HL-60/S4 treated with phorbol 12-myristate 13-acetate at 8.2 ng/mL for 4 days and 3 days (cell line): Measurements from ENCODE around the gene DUSP5.

Experiments
- in situ Hi-C: fragments of 300-500 bp; cut with MboI; formaldehyde crosslinking; loops from 2 replicates; pipeline ENCODE4 v1.15.0; 2022; ENCODE audit warnings: low sequenced_read_pairs

The DUSP5 gene

GRCh38 chr10:110535958-110536891 lies 38.5 kb downstream of the DUSP5 start:
- in situ Hi-C loops = no loop called here

- in situ Hi-C loops = no loop called here
Measured at GRCh38 chr10:110539091-110539490, 41.4 kb downstream of the DUSP5 start.

GRCh38 chr10:110540031-110540430 lies 42.3 kb downstream of the DUSP5 start:
- in situ Hi-C loops = no loop called here

GRCh38 chr10:110544958-110545537 lies 47.3 kb downstream of the DUSP5 start:
- in situ Hi-C loops = no loop called here

- in situ Hi-C loops = no loop called here
Measured at GRCh38 chr10:110546077-110546476, 48.4 kb downstream of the DUSP5 start.

GRCh38 chr10:110546499-110547110 lies 48.9 kb downstream of the DUSP5 start:
- in situ Hi-C loops = no loop called here

GRCh38 chr10:110547139-110547761 lies 49.5 kb downstream of the DUSP5 start:
- in situ Hi-C loops = no loop called here

GRCh38 chr10:110548002-110548401 lies 50.3 kb downstream of the DUSP5 start:
- in situ Hi-C loops = no loop called here

GRCh38 chr10:110549211-110549610 lies 51.5 kb downstream of the DUSP5 start:
- in situ Hi-C loops = no loop called here

- in situ Hi-C loops = loop anchor here (10.0 kb wide), 1 partner anchor 229 kb away; no protein-coding TSS in a partner anchor
Measured at GRCh38 chr10:110553905-110554304, 56.2 kb downstream of the DUSP5 start.

- in situ Hi-C loops = loop anchor here (10.0 kb wide), 1 partner anchor 231 kb away; no protein-coding TSS in a partner anchor
Measured at GRCh38 chr10:110556296-110556695, 58.6 kb downstream of the DUSP5 start.

- in situ Hi-C loops = loop anchor here (10.0 kb wide), 1 partner anchor 232 kb away; no protein-coding TSS in a partner anchor
Measured at GRCh38 chr10:110556969-110557601, 59.4 kb downstream of the DUSP5 start.

GRCh38 chr10:110558041-110558440 lies 60.3 kb downstream of the DUSP5 start:
- in situ Hi-C loops = loop anchor here (10.0 kb wide), 1 partner anchor 233 kb away; no protein-coding TSS in a partner anchor

- in situ Hi-C loops = no loop called here
Measured at GRCh38 chr10:110560012-110560411, 62.3 kb downstream of the DUSP5 start.
